ENCODE results near the gene LARGE1. TPM values are rescaled to one million over a fixed set of nuclear protein-coding genes. Genes with fewer than 3 reads are reported as not detected.

LARGE1 gene
- total RNA-seq, 4 donors from 2014 or later, result 18.7 to 82.1 (median 39.2) TPM

GRCh38 chr22:33902073-33902472, 18.2 kb downstream of the LARGE1 start:
- no peak for DNase-seq
- no peak overlapping the region for H3K4me3 ChIP-seq
- no peak for TF ChIP-seq POLR2A (IDR thresholded peaks at IDR 0.05)
- TF ChIP-seq, protein P1, sequence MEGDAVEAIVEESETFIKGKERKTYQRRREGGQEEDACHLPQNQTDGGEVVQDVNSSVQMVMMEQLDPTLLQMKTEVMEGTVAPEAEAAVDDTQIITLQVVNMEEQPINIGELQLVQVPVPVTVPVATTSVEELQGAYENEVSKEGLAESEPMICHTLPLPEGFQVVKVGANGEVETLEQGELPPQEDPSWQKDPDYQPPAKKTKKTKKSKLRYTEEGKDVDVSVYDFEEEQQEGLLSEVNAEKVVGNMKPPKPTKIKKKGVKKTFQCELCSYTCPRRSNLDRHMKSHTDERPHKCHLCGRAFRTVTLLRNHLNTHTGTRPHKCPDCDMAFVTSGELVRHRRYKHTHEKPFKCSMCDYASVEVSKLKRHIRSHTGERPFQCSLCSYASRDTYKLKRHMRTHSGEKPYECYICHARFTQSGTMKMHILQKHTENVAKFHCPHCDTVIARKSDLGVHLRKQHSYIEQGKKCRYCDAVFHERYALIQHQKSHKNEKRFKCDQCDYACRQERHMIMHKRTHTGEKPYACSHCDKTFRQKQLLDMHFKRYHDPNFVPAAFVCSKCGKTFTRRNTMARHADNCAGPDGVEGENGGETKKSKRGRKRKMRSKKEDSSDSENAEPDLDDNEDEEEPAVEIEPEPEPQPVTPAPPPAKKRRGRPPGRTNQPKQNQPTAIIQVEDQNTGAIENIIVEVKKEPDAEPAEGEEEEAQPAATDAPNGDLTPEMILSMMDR (IDR thresholded peaks at IDR 0.05), result no peak
- H3K27ac ChIP-seq, result no peak overlapping the region
- no peaks in the 10 kb centered on the region for H3K9me3 ChIP-seq
- H3K27me3 ChIP-seq, result no peaks in the 10 kb centered on the region
- intact Hi-C loops (cut with DNase I; ENCODE audit: low total_unique reads), result no loop called here
- H3K36me3 ChIP-seq, result no peaks in the 10 kb centered on the region
- no peaks in the 10 kb centered on the region for H3K4me1 ChIP-seq

- TF ChIP-seq, protein P1 (IDR thresholded peaks at IDR 0.05), result no peak
- TF ChIP-seq POLR2A (IDR thresholded peaks at IDR 0.05), result no peak
- no peaks in the 10 kb centered on the region for H3K36me3 ChIP-seq
- DNase-seq, result no peak
- H3K4me1 ChIP-seq, result no peaks in the 10 kb centered on the region
- intact Hi-C loops (cut with DNase I; ENCODE audit: low total_unique reads), result no loop called here
- no peak overlapping the region for H3K27ac ChIP-seq
- H3K27me3 ChIP-seq, result no peaks in the 10 kb centered on the region
- H3K4me3 ChIP-seq, result no peak overlapping the region
- no peaks in the 10 kb centered on the region for H3K9me3 ChIP-seq
Observed at GRCh38 chr22:33898121-33898520, 22.2 kb downstream of the LARGE1 start.

- Histone ChIP-seq H3K36me3 (no peaks in the 10 kb centered on the region), H3K4me3 (no peak overlapping the region), H3K27me3 (no peaks in the 10 kb centered on the region), H3K4me1 (no peaks in the 10 kb centered on the region), H3K27ac (peak overlapping the region; percentile 44 to 46), H3K9me3 (no peaks in the 10 kb centered on the region)
- no peak for DNase-seq
- intact Hi-C loops (cut with DNase I; ENCODE audit: low total_unique reads), result no loop called here
- TF ChIP-seq, protein P1 (IDR thresholded peaks at IDR 0.05), result no peak
- no peak for TF ChIP-seq POLR2A (IDR thresholded peaks at IDR 0.05)
Observed at GRCh38 chr22:33897448-33897835, 22.8 kb downstream of the LARGE1 start.

DNA sequence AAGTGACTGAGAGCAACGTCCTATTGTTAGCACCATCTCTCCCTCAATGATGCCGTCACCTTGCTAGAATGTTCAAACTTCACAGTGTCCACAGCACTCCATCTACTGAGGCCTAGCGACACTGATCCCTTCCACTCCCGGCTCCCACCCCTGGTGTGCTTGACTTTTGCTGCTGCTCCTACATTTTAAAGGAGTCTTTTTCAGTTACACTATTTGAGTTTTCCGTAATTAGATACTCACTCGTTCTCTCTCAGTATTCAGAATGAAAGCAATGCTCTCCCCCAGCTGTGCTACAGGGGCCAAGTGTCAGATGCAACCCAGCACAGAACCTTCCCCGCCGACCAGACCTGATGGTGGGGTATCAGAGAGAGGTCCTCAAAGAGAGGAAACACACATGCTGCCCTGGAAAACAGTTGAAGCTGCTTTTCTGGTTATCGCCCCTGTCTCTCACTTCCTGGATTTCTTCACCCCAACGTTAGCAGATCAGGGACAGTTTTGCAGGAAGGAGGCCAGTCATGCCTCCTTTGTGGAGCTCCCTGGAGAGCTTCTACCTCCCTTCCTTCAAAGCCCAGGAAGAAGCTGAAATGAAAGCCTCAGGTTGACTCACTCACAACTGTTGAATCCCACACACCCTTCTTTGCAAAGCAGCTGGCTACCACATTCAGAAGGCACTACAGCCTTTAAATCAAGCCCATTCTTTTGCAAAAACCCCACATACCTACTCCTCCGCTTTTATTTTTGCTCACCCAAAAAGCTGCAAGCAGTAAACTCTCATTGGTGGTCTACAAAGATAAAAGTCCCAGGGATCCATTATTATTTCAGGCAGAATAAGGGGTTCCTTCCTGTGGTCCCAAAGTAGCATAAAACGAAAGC, 23.5 kb downstream of the LARGE1 start:
- TF ChIP-seq, protein P1 (IDR thresholded peaks at IDR 0.05), result no peak
- no peak for TF ChIP-seq POLR2A (IDR thresholded peaks at IDR 0.05)
- intact Hi-C loops (cut with DNase I; ENCODE audit: low total_unique reads), result no loop called here
- H3K9me3 ChIP-seq, result no peaks in the 10 kb centered on the region
- DNase-seq, result no peak
- H3K4me1 ChIP-seq, result no peaks in the 10 kb centered on the region
- H3K36me3 ChIP-seq, result no peaks in the 10 kb centered on the region
- peak overlapping the region; percentile 44 to 46 for H3K27ac ChIP-seq
- no peak overlapping the region for H3K4me3 ChIP-seq
- no peaks in the 10 kb centered on the region for H3K27me3 ChIP-seq

- no peak for DNase-seq
- H3K9me3 ChIP-seq, result no peaks in the 10 kb centered on the region
- H3K4me1 ChIP-seq, result no peaks in the 10 kb centered on the region
- H3K27ac ChIP-seq, result peak overlapping the region in 1 of 2 donors; percentile 39
- H3K4me3 ChIP-seq, result no peak overlapping the region
- H3K36me3 ChIP-seq, result no peaks in the 10 kb centered on the region
- intact Hi-C loops (cut with DNase I; ENCODE audit: low total_unique reads), result no loop called here
- TF ChIP-seq, protein P1 (IDR thresholded peaks at IDR 0.05), result no peak
- TF ChIP-seq POLR2A (IDR thresholded peaks at IDR 0.05), result no peak
- H3K27me3 ChIP-seq, result no peaks in the 10 kb centered on the region
Observed at GRCh38 chr22:33896154-33896553, 24.1 kb downstream of the LARGE1 start.

Measured in uterus (tissue), 4 donors.